Lower leg skin (tissue), 3 donors: ENCODE results near the gene NDUFA5.

ENCODE experiments used
- CTCF ChIP-seq, 3 donors: fragments of 450-650 bp; IDR thresholded peaks; one replicate each; pipeline ENCODE4 v1.5.1; 2016; ENCODE audit warnings: antibody characterized with exemption in 3 of 3, mild to moderate bottlenecking in 3 of 3, moderate library complexity in 2 of 3
- POLR2A ChIP-seq, 2 donors: fragments of 450-650 bp; IDR thresholded peaks; one replicate each; pipeline ENCODE4 v1.6.1; 2016 to 2017; ENCODE audit warnings: antibody characterized with exemption in 2 of 2, mild to moderate bottlenecking in 1 of 2, moderate library complexity in 1 of 2

DNA sequence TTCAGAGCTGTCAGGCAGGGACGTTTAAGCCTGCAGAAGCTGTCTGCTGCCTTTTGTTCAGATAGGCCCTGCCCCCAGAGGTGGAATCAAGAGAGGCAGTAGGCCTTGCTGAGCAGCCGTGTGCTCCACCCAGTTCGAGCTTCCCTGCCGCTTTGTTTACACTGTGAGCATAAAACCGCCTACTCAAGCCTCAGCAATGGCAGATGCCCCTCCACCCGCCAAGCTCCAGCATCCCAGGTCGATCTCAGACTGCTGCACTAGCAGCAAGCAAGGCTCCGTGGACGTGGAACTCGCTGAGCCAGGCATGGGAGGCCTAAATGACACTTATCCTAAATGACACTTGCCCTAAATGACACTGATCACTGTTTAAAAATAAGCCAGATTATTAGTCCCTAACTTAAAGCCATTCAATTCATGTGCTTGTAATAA is 37.2 kb upstream of the NDUFA5 start:
- no peak for TF ChIP-seq POLR2A (IDR thresholded peaks at IDR 0.05)
- TF ChIP-seq CTCF (IDR thresholded peaks at IDR 0.05): no peak
